K562 (cell line): ENCODE measurements around the gene EXT2.

Experiments used
- CHCHD3 ChIP-seq: fragments of 250-450 bp; sonication (Bioruptor Pico); IDR thresholded peaks from 2 replicates; pipeline ENCODE4 v2.1.2; 2022; ENCODE audit warnings: mild to moderate bottlenecking
- ETS2 ChIP-seq: IDR thresholded peaks from 2 replicates; pipeline ENCODE4 v1.6.1; 2016; ENCODE audit warnings: borderline replicate concordance, missing genetic modification characterization, mild to moderate bottlenecking, moderate library complexity, missing compliant biosample characterization; ENCODE audit not compliant: poor library complexity, severe bottlenecking
- ETV5 ChIP-seq: sonication (generic); formaldehyde crosslinking; IDR thresholded peaks from 2 replicates; pipeline ENCODE4 v1.4.0; 2020; ENCODE audit warnings: low read depth, mild to moderate bottlenecking, missing genetic modification reagents
- JUN ChIP-seq, 2 experiments: sonication (generic) in 1 of 2; formaldehyde crosslinking in 1 of 2; IDR thresholded peaks; 2 replicates each; pipeline versions ENCODE4 v1.6.1 to v1.8.0; 2012 to 2022; ENCODE audit warnings: borderline replicate concordance in 2 of 2, mild to moderate bottlenecking in 2 of 2, improper control_type of control experiment in 1 of 2, low read depth in 1 of 2, low read length in 1 of 2, missing genetic modification reagents in 1 of 2
- SMC3 ChIP-seq: conservative IDR thresholded peaks from 2 replicates; pipeline ENCODE4 v1.6.1; 2011; ENCODE audit warnings: low read depth, low read length, improper control_type of control experiment; ENCODE audit not compliant: insufficient read depth
- TAF15 ChIP-seq: fragments of 200-400 bp; formaldehyde crosslinking; IDR thresholded peaks from 2 replicates; pipeline ENCODE4 v1.6.1; 2017; ENCODE audit warnings: mild to moderate bottlenecking, low read depth, low read length, moderate library complexity
- ZBTB17 ChIP-seq: fragments of 450-650 bp; formaldehyde crosslinking; IDR thresholded peaks from 2 replicates; pipeline ENCODE4 v1.4.0; 2020; ENCODE audit warnings: mild to moderate bottlenecking
- ZKSCAN1 ChIP-seq: fragments of 150-350 bp; IDR thresholded peaks from 2 replicates; pipeline ENCODE4 v1.6.1; 2016; ENCODE audit warnings: low read depth, low read length
- ZNF740 ChIP-seq, 3 experiments: fragments of 200-800 bp in 1 of 3; sonication (Bioruptor generic) in 1 of 3; sonication (generic) in 1 of 3; formaldehyde crosslinking in 1 of 3; IDR thresholded peaks; 2 replicates each; pipeline versions ENCODE4 v1.6.1 to v1.8.0; 2016 to 2022; ENCODE audit warnings: mild to moderate bottlenecking in 2 of 3, missing compliant biosample characterization in 2 of 3, missing genetic modification characterization in 2 of 3, missing genetic modification reagents in 1 of 3
- TF ChIP-seq, protein P1 (sequence below), 3 experiments: IDR thresholded peaks in 2 of 3; conservative IDR thresholded peaks in 1 of 3; 2 replicates each; pipeline ENCODE4 v1.5.1; 2011 to 2012; ENCODE audit warnings: low read length in 3 of 3, mild to moderate bottlenecking in 3 of 3, control low read depth in 2 of 3, improper control_type of control experiment in 1 of 3, inconsistent platforms in 1 of 3, low read depth in 1 of 3, mixed read lengths in 1 of 3, moderate library complexity in 1 of 3; ENCODE audit not compliant: insufficient read depth in 2 of 3
- TF ChIP-seq, protein P2 (sequence below): fragments of 150-350 bp; IDR thresholded peaks from 2 replicates; pipeline ENCODE4 v1.6.1; 2014; ENCODE audit warnings: low read depth, mild to moderate bottlenecking, low read length, borderline replicate concordance

- no peak for TF ChIP-seq ETV5 (CRISPR knock-in tag)
- TF ChIP-seq SMC3: no peak
- no peak for TF ChIP-seq ZNF740 (CRISPR knock-in tag; IDR thresholded peaks at IDR 0.05)
- no peak for TF ChIP-seq ZNF740 (tag; IDR thresholded peaks at IDR 0.05)
- TF ChIP-seq ZKSCAN1: no peak
- no peak for TF ChIP-seq JUN (IDR thresholded peaks at IDR 0.05; ENCODE audit: borderline replicate concordance, low read depth, low read length)
- no peak for TF ChIP-seq JUN (CRISPR knock-in tag; IDR thresholded peaks at IDR 0.05; ENCODE audit: borderline replicate concordance)
- TF ChIP-seq TAF15: no peak
- no peak for TF ChIP-seq ZBTB17
- TF ChIP-seq, protein P1, sequence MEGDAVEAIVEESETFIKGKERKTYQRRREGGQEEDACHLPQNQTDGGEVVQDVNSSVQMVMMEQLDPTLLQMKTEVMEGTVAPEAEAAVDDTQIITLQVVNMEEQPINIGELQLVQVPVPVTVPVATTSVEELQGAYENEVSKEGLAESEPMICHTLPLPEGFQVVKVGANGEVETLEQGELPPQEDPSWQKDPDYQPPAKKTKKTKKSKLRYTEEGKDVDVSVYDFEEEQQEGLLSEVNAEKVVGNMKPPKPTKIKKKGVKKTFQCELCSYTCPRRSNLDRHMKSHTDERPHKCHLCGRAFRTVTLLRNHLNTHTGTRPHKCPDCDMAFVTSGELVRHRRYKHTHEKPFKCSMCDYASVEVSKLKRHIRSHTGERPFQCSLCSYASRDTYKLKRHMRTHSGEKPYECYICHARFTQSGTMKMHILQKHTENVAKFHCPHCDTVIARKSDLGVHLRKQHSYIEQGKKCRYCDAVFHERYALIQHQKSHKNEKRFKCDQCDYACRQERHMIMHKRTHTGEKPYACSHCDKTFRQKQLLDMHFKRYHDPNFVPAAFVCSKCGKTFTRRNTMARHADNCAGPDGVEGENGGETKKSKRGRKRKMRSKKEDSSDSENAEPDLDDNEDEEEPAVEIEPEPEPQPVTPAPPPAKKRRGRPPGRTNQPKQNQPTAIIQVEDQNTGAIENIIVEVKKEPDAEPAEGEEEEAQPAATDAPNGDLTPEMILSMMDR (IDR thresholded peaks at IDR 0.05 in 2 of 3, conservative IDR thresholded peaks at IDR 0.05 in 1 of 3; ENCODE audit: insufficient read depth in 2 of 3, low read depth in 1 of 3, low read length in 3 of 3): no peak
- no peak for TF ChIP-seq ETS2
- TF ChIP-seq, protein P2, sequence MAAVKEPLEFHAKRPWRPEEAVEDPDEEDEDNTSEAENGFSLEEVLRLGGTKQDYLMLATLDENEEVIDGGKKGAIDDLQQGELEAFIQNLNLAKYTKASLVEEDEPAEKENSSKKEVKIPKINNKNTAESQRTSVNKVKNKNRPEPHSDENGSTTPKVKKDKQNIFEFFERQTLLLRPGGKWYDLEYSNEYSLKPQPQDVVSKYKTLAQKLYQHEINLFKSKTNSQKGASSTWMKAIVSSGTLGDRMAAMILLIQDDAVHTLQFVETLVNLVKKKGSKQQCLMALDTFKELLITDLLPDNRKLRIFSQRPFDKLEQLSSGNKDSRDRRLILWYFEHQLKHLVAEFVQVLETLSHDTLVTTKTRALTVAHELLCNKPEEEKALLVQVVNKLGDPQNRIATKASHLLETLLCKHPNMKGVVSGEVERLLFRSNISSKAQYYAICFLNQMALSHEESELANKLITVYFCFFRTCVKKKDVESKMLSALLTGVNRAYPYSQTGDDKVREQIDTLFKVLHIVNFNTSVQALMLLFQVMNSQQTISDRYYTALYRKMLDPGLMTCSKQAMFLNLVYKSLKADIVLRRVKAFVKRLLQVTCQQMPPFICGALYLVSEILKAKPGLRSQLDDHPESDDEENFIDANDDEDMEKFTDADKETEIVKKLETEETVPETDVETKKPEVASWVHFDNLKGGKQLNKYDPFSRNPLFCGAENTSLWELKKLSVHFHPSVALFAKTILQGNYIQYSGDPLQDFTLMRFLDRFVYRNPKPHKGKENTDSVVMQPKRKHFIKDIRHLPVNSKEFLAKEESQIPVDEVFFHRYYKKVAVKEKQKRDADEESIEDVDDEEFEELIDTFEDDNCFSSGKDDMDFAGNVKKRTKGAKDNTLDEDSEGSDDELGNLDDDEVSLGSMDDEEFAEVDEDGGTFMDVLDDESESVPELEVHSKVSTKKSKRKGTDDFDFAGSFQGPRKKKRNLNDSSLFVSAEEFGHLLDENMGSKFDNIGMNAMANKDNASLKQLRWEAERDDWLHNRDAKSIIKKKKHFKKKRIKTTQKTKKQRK: no peak
- no peak for TF ChIP-seq CHCHD3 (CRISPR knock-in tag)
These were observed 14.5 kb upstream of the EXT2 start for GRCh38 chr11:44080951-44081350.
